Stimulated activated CD4-positive, alpha-beta T cell treated with anti-CD3 and anti-CD28 coated beads, Interleukin-15, amount 100 ng/mL, for 48 hours (primary cell): ENCODE measurements around the gene ANXA9.

ENCODE experiments used
- DNase-seq, 2 donors: peaks; one replicate each; pipeline ENCODE4 v3.0.0-alpha.2; 2020; ENCODE audit warnings: low read depth in 2 of 2

Gene ANXA9

GRCh38 chr1:150981805-150982712, at the start of gene ANXA9:
Gene ANXA9, plus strand, starts transcription at chr1:150982292. Its CDS starts 814 bp downstream, at chr1:150983106.
- no peak for DNase-seq

- no peak for DNase-seq
Observed at GRCh38 chr1:150944856-150945255, 37.2 kb upstream of the ANXA9 start.

- DNase-seq, result no peak
Observed at GRCh38 chr1:150954708-150955107, 27.4 kb upstream of the ANXA9 start.

- no peak for DNase-seq
Observed at GRCh38 chr1:150955280-150955679, 26.8 kb upstream of the ANXA9 start.

- DNase-seq, result no peak
Observed at GRCh38 chr1:150957666-150958065, 24.4 kb upstream of the ANXA9 start.

- DNase-seq, result no peak
Observed at GRCh38 chr1:150960646-150961045, 21.4 kb upstream of the ANXA9 start.

GRCh38 chr1:150961756-150962155, 20.3 kb upstream of the ANXA9 start:
- DNase-seq, result no peak

GRCh38 chr1:150963321-150964163, 18.6 kb upstream of the ANXA9 start:
- no peak for DNase-seq

GRCh38 chr1:150964164-150964489, 18.0 kb upstream of the ANXA9 start:
- DNase-seq, result no peak

- DNase-seq, result no peak
Observed at GRCh38 chr1:150965605-150966004, 16.5 kb upstream of the ANXA9 start.

- DNase-seq, result no peak
Observed at GRCh38 chr1:150966011-150966410, 16.1 kb upstream of the ANXA9 start.

GRCh38 chr1:150967936-150968335, 14.2 kb upstream of the ANXA9 start:
- no peak for DNase-seq

GRCh38 chr1:150968491-150968890, 13.6 kb upstream of the ANXA9 start:
- DNase-seq, result no peak

- DNase-seq, result no peak
Observed at GRCh38 chr1:150969626-150970025, 12.5 kb upstream of the ANXA9 start.

GRCh38 chr1:150970808-150971582, 11.1 kb upstream of the ANXA9 start:
- no peak for DNase-seq

- DNase-seq, result no peak
Observed at GRCh38 chr1:150971583-150972416, 10.3 kb upstream of the ANXA9 start.

GRCh38 chr1:150972417-150972940, 9.6 kb upstream of the ANXA9 start:
- no peak for DNase-seq

GRCh38 chr1:150973258-150973835, 8.7 kb upstream of the ANXA9 start:
- DNase-seq, result peak in 1 of 2 donors; percentile 4

- peak in 1 of 2 donors; percentile 11 for DNase-seq
Observed at GRCh38 chr1:150973836-150974579, 8.1 kb upstream of the ANXA9 start.
